AG10803 (cell line): Measurements from ENCODE around the gene DENND1A.

Source experiments
- DNase-seq: peaks from one replicate; pipeline ENCODE4 v3.0.0; 2010; ENCODE audit warnings: low read depth
- H3K4me3 ChIP-seq: 2 replicates; pipeline ENCODE4 v1.5.1; 2011; ENCODE audit warnings: mild to moderate bottlenecking, low read length, control low read depth
- TF ChIP-seq, protein P1 (sequence below): conservative IDR thresholded peaks from 2 replicates; pipeline ENCODE4 v1.5.1; 2011; ENCODE audit warnings: mild to moderate bottlenecking, low read length, control low read depth, inconsistent platforms

The DENND1A gene

DNA sequence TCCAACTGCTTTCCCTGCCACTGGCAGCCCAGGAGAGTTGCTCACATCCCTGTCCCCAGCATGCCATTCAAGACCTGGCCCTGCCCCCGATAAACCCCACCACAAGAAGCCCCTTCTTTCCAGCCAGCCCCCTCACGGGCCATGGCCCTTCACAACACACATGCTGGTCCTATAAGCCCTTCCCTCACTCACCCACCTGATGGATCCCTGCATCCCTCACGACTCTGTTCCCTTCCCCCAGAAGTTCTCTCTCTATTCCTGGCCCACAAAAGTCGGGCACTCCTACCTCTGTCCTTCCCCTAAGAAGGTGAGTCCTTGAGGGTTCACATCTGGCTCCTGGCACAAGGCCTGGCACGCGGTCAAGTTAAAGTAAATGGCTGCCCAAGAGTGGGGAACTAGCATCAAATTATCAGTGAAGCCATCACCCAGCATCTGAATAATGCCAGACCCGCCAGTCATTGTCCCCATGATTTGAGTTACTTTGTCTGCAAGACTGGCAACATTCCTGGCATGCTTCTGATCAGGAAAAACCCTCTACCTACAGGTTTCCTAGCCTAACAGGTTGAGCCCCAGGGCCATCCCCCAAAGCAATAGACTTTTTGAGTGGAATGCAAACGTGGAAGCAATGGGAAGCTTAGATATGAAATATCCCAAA is 508.0 kb downstream of the DENND1A start:
- TF ChIP-seq, protein P1, sequence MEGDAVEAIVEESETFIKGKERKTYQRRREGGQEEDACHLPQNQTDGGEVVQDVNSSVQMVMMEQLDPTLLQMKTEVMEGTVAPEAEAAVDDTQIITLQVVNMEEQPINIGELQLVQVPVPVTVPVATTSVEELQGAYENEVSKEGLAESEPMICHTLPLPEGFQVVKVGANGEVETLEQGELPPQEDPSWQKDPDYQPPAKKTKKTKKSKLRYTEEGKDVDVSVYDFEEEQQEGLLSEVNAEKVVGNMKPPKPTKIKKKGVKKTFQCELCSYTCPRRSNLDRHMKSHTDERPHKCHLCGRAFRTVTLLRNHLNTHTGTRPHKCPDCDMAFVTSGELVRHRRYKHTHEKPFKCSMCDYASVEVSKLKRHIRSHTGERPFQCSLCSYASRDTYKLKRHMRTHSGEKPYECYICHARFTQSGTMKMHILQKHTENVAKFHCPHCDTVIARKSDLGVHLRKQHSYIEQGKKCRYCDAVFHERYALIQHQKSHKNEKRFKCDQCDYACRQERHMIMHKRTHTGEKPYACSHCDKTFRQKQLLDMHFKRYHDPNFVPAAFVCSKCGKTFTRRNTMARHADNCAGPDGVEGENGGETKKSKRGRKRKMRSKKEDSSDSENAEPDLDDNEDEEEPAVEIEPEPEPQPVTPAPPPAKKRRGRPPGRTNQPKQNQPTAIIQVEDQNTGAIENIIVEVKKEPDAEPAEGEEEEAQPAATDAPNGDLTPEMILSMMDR: no peak
- DNase-seq: no peak

DNA sequence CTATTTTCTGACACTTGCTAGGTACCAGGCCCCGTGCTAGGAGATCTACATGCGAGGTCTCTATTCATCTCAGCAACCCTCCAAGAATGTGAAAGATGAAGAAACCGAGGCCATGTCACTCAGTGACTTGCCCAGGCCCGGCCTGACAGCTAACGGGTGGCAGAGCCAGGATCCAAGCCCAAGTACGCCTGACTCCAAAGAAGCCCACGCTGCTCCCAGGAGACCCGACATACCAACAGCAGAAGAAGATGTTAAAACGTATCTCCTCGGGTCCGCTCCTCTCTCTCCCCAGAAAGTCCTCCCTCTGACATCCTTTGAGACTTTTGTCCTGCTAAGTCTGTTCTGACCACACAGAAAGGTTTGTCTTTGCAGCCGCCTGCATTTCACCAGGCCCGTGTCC is 508.7 kb downstream of the DENND1A start:
- no peak for DNase-seq
- TF ChIP-seq, protein P1: no peak
- no peak overlapping the region for H3K4me3 ChIP-seq

More for the DNA sequence above, 508.0 kb downstream of the DENND1A start:
- no peak overlapping the region for H3K4me3 ChIP-seq

DNA sequence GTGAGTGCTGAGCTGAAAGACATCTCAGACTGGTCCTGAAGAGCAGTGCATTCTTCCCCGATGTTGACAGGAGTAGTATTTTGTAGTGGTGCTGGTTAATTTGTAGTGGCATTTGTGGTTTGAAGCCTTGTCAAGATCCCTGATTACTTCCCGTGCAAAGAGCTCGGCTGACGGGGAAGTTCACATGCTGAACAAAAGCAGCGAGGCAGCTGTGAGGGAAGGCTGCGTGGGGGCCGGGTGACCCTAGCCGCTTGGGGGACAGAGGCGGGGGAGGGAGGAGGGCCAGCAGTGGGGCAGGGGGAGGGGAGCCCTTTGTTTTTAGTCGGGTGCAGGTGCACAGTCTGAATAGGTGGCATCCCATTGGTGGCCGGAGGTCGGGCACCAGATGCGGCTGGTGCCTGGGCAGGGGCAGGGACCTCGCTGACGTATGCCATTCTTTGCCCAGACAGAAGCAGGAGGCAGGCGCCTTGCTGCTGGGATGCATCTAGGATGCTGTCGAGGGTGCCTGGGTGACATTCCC is 509.3 kb downstream of the DENND1A start:
- no peak overlapping the region for H3K4me3 ChIP-seq
- TF ChIP-seq, protein P1: no peak
- no peak for DNase-seq

DNA sequence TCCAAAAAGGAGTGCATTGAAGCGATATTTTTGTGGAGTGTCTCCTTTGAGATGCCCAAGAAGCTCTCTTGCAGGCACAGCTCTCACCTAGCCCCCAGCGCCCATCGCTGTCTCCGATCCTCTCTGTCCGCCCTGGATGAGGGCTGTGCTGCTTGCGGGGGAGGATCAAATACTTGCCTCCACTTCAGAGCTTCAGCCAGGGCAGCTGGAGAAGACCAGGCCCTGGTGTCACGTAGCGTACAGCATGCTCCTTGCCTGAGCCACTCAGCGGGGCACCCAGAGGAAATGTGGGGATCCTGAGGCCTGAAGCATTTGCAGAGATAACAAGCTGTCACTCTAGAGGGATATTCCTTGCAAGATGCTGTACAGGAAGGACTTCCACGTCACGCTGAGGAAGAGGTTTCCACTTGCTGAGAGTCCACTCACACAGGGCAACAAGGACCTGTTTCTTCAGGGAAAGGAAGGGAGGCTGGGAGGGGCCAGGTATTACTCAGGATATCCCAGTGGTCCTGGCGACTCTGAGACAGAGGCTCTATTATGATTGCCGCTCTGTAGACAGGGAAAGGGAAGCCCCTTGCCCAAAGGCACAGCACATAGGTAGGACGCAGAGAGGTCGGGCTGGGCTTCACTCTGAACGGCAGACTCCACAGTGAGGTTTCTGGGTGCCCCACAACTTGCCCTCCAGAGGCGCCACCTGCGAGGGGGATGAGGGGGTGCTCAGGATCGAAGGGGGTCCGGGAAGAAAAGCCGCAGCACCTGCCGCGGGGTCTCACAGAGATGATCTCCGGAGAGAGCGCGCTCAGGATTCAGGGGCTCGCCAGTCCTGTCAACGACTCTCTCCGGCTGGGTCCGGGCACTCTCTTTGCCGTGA is 510.0 kb downstream of the DENND1A start:
- H3K4me3 ChIP-seq: no peak overlapping the region
- TF ChIP-seq, protein P1: no peak
- DNase-seq: no peak

DNA sequence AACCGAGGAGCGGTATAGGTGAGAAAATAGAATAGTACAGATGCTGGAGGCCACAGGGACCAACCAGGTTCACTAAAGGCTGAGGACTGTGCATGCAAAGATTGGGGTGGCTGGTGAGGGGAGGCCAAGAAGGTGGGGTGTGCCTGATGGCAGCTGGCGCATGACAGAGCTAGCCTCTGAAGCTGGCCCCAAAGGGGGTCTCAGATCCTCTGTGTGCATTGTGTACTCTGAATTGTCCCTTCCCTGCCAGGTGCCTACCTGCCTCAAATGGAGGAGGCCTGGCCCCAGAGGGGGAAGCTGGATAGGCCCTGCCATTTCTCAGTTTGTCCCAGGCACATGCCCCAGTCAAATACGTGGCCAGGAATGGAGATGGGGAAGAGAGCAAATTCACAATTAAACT is 510.8 kb downstream of the DENND1A start:
- TF ChIP-seq, protein P1: no peak

DNA sequence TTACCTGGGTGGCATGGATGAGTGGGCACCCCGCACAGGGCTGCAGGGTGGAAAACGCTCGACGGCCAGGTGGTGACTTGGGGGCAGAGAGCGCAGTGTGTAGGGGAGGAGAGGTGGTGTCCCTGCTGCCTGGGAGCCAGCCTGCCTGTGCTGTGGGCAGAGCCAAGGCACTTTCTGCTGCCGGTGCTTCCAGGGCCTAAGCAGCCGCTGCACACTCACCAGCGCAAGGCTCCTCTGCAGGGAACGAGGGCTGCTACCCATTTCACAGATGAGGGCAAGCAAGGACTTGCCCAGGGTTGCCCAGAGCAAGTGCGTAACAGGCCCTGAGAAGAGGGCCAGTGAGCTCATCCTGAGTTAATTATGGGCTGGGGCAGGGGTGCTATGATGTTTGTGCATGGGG is 511.4 kb downstream of the DENND1A start:
- no peak overlapping the region for H3K4me3 ChIP-seq
- DNase-seq: no peak
- TF ChIP-seq, protein P1: no peak

More for the DNA sequence above, 510.8 kb downstream of the DENND1A start:
- no peak overlapping the region for H3K4me3 ChIP-seq
- no peak for DNase-seq

DNA sequence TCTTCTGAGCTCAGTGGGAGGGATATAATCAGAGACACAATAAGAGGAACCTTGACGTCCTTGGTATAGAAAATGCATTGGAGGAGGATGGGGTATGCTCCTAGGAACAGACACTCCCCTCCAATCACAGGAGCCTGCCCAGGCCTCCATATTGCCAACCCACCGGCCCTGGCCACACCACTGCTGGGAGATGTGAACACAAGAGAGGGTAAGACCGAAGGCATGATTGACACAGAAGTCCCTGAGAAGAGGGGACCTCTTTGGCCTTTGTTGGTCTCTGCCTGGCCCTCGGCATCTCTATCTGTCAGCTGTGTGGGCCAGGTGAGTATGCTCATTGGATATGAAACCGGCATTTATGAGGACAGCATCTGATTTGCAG is 511.9 kb downstream of the DENND1A start:
- H3K4me3 ChIP-seq: no peak overlapping the region
- no peak for DNase-seq
- TF ChIP-seq, protein P1: no peak
